Measurements from ENCODE around the gene FAM222A. TPM values are rescaled to one million over a fixed set of nuclear protein-coding genes. Genes with fewer than 3 reads are reported as not detected.

Gene FAM222A
- total RNA-seq, 1 donor from 2014 or later: 6.2 TPM

DNA sequence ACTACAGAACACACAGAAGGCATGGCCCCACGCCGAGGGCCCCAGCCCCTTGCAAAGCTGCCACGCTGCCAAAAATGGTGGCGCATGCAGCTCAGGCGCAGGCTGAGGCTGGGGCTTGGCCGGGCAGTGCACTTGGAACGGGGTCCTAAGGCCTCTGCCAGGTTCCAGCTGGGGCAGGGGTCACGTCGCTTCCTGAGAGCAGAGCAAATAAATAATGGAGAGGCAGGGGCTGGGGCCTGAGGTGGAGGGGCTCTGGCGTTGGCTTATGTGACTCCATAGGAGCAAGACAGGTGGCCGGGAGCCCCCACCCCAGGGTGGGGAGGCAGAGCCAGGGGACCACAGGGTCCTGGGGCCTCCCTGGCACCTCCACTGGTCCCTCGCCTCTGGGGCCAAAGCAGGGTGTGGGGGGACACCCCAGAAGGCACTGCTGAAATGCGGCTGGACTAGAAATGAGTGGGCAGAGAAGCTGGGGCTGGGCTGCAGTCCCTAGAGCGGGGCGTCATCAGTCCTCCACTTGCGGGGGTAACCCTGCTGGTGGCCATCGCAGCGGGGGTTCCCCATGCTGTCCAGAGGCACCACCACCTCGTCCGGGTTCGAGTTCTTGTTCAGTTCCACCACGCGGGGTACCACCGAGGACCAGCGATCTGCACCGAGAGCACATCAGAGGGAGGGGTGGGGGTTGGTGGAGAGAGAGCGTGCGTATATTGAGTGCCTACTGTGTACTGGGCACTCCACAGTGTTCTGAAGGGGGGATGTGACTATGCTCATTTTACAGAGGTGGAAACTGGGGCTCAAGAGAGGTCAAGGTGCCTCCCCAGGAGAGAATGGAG lies 69.7 kb downstream of the FAM222A start:
- no peak overlapping the region for H3K27ac ChIP-seq
- H3K27me3 ChIP-seq: no peaks in the 10 kb centered on the region
- TF ChIP-seq, protein P1, sequence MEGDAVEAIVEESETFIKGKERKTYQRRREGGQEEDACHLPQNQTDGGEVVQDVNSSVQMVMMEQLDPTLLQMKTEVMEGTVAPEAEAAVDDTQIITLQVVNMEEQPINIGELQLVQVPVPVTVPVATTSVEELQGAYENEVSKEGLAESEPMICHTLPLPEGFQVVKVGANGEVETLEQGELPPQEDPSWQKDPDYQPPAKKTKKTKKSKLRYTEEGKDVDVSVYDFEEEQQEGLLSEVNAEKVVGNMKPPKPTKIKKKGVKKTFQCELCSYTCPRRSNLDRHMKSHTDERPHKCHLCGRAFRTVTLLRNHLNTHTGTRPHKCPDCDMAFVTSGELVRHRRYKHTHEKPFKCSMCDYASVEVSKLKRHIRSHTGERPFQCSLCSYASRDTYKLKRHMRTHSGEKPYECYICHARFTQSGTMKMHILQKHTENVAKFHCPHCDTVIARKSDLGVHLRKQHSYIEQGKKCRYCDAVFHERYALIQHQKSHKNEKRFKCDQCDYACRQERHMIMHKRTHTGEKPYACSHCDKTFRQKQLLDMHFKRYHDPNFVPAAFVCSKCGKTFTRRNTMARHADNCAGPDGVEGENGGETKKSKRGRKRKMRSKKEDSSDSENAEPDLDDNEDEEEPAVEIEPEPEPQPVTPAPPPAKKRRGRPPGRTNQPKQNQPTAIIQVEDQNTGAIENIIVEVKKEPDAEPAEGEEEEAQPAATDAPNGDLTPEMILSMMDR (IDR thresholded peaks at IDR 0.05): no peak
- no peaks in the 10 kb centered on the region for H3K9me3 ChIP-seq
- H3K36me3 ChIP-seq: no peaks in the 10 kb centered on the region
- no peak for ATAC-seq
- no peak for DNase-seq
- intact Hi-C loops (cut with DNase I): no loop called here
- H3K4me1 ChIP-seq: no peaks in the 10 kb centered on the region
- no peak overlapping the region for H3K4me3 ChIP-seq

DNA sequence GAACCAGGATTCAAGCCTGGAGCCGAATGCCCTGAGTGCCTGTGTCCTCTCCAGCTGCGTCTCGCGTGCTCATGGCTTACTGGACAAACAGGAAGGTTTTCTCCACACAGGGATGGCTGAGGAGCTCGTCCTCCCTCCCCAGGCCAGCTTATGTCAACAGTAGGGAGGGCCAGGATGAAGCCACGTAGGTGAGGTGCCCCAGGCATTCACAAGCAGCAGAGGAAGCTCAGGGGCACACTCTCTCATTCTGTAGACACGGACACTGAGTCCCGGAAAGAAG lies 70.3 kb downstream of the FAM222A start:
- H3K27ac ChIP-seq: no peak overlapping the region
- intact Hi-C loops (cut with DNase I): no loop called here
- TF ChIP-seq, protein P1 (IDR thresholded peaks at IDR 0.05): no peak
- DNase-seq (no peak), ATAC-seq (no peak)
- no peak overlapping the region for H3K4me3 ChIP-seq
- no peaks in the 10 kb centered on the region for H3K4me1 ChIP-seq
- H3K36me3 ChIP-seq: no peaks in the 10 kb centered on the region
- H3K27me3 ChIP-seq: no peaks in the 10 kb centered on the region
- H3K9me3 ChIP-seq: no peaks in the 10 kb centered on the region

DNA sequence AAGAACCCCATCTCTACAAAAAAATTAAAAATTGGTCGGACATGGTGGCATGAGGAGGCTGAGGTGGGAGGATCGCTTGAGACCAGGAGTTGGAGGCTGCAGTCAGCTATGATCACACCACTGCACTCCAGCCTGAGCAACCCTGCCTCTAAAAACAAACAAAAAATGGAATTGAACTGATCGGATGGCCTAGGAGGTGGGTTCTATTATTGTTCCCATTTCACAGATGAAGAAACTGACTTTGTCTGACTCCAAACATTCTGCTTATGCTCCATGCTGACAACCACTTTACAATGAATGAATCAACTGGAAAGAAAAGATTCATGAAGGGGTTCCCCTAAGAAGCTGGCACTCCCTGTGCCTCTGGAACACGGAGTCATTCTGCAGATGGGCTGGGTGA lies 72.2 kb downstream of the FAM222A start:
- H3K4me3 ChIP-seq: no peak overlapping the region
- no peaks in the 10 kb centered on the region for H3K27me3 ChIP-seq
- no peak for DNase-seq
- no peak for ATAC-seq
- H3K9me3 ChIP-seq: no peaks in the 10 kb centered on the region
- no peak overlapping the region for H3K27ac ChIP-seq
- no peaks in the 10 kb centered on the region for H3K36me3 ChIP-seq
- H3K4me1 ChIP-seq: no peaks in the 10 kb centered on the region
- TF ChIP-seq, protein P1 (IDR thresholded peaks at IDR 0.05): no peak
- intact Hi-C loops (cut with DNase I): no loop called here

DNA sequence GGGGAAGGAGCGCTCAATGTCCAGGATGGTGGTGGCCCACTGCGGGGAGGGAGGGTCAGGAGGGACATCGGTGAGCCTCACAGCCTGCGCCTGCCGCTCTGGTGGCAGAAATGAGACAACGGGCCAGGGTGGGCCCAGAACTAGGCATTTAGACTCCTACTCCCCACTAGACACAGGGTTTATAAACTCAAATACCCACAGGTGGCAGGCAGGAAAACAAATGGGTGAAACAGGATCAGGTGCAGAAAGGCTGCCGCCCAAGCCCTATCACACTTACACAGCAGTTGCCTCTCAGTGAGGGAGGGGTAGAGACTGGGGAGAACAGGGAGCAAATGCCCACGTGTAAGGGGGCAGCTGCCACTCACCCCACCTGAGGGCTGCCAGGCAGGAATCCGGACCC lies 73.2 kb downstream of the FAM222A start:
- H3K4me3 ChIP-seq: no peak overlapping the region
- H3K27ac ChIP-seq: no peak overlapping the region
- no peaks in the 10 kb centered on the region for H3K36me3 ChIP-seq
- no peaks in the 10 kb centered on the region for H3K27me3 ChIP-seq
- H3K9me3 ChIP-seq: no peaks in the 10 kb centered on the region
- TF ChIP-seq, protein P1 (IDR thresholded peaks at IDR 0.05): no peak
- intact Hi-C loops (cut with DNase I): no loop called here
- DNase-seq (no peak), ATAC-seq (no peak)
- H3K4me1 ChIP-seq: no peaks in the 10 kb centered on the region

DNA sequence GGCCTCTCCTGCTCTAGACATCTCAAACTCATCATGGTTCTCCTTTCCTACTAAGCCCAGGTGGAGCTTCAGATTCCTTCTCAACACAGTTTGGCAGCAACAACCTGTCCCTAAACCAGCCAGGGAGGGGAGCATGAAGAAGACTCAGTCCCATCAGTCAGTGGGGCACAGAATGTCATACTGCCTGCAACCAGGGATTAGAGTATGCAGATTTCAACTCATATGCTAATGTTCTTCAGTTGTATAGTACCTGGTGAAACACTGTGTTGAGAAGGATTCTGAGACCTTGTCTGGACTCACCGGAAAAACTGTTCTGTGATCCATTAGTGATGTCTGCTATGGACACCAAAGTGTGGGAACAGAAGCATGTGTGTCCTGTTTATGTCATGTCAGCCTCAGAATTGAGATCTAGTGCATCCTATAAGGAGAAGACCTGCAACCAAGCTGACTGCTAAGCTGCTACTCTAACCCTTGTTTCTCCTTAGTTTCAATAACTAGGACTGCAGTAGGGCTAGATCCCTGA lies 76.0 kb downstream of the FAM222A start:
- no peaks in the 10 kb centered on the region for H3K9me3 ChIP-seq
- intact Hi-C loops (cut with DNase I): no loop called here
- H3K4me1 ChIP-seq: no peaks in the 10 kb centered on the region
- ATAC-seq (no peak), DNase-seq (no peak)
- no peaks in the 10 kb centered on the region for H3K36me3 ChIP-seq
- H3K27ac ChIP-seq: no peak overlapping the region
- no peaks in the 10 kb centered on the region for H3K27me3 ChIP-seq
- TF ChIP-seq, protein P1 (IDR thresholded peaks at IDR 0.05): no peak
- no peak overlapping the region for H3K4me3 ChIP-seq
